HepG2 (cell line): ENCODE data around the gene HLF. TPM values are rescaled to one million over a fixed set of nuclear protein-coding genes. Genes with fewer than 3 reads are reported as not detected.

Experiments used
- ADNP ChIP-seq: sonication (generic); formaldehyde crosslinking; IDR thresholded peaks from 2 replicates; pipeline ENCODE4 v1.4.0; 2020; ENCODE audit warnings: missing genetic modification reagents
- AGO1 ChIP-seq: fragments of 200-400 bp; formaldehyde crosslinking; IDR thresholded peaks from 2 replicates; pipeline ENCODE4 v1.6.1; 2017; ENCODE audit warnings: mild to moderate bottlenecking, low read depth, low read length, moderate library complexity; ENCODE audit not compliant: poor library complexity, severe bottlenecking
- ARID2 ChIP-seq: sonication (generic); formaldehyde crosslinking; IDR thresholded peaks from 2 replicates; pipeline ENCODE4 v1.8.1; 2022; ENCODE audit warnings: mild to moderate bottlenecking, missing genetic modification reagents, borderline replicate concordance
- CHD2 ChIP-seq: IDR thresholded peaks from 2 replicates; pipeline ENCODE4 v1.6.1; 2011; ENCODE audit warnings: low read depth, low read length, improper control_type of control experiment
- ELF1 ChIP-seq: sonication (generic); formaldehyde crosslinking; IDR thresholded peaks from 2 replicates; pipeline ENCODE4 v1.4.0; 2020; ENCODE audit warnings: missing genetic modification reagents
- GATAD1 ChIP-seq: IDR thresholded peaks from 2 replicates; pipeline ENCODE4 v1.6.1; 2016; ENCODE audit warnings: missing genetic modification reagents, missing compliant biosample characterization
- HNF4A ChIP-seq: sonication (generic); formaldehyde crosslinking; IDR thresholded peaks from 2 replicates; pipeline ENCODE4 v1.4.0; 2020; ENCODE audit warnings: missing genetic modification reagents
- SMAD3 ChIP-seq: sonication (generic); formaldehyde crosslinking; IDR thresholded peaks from 2 replicates; pipeline ENCODE4 v1.4.0; 2020; ENCODE audit warnings: missing genetic modification reagents
- SMARCC2 ChIP-seq: fragments of 450-650 bp; IDR thresholded peaks from 2 replicates; pipeline ENCODE4 v1.6.1; 2017; ENCODE audit warnings: antibody characterized with exemption, mild to moderate bottlenecking
- TAF1 ChIP-seq: sonication (generic); formaldehyde crosslinking; IDR thresholded peaks from 2 replicates; pipeline ENCODE4 v1.4.0; 2020; ENCODE audit warnings: missing genetic modification reagents
- TCF7L2 ChIP-seq: IDR thresholded peaks from 2 replicates; pipeline ENCODE4 v1.6.1; 2011; ENCODE audit warnings: mild to moderate bottlenecking, low read depth, low read length, moderate library complexity
- TGIF2 ChIP-seq: IDR thresholded peaks from 2 replicates; pipeline ENCODE4 v1.6.1; 2016; ENCODE audit warnings: control low read depth, missing compliant biosample characterization
- ZNF143 ChIP-seq: sonication (generic); formaldehyde crosslinking; IDR thresholded peaks from 2 replicates; pipeline ENCODE4 v1.4.0; 2020; ENCODE audit warnings: missing genetic modification reagents
- ZNF317 ChIP-seq: sonication (generic); formaldehyde crosslinking; IDR thresholded peaks from 2 replicates; pipeline ENCODE4 v1.5.0; 2020; ENCODE audit warnings: mild to moderate bottlenecking, missing genetic modification reagents
- ZNF333 ChIP-seq: sonication (generic); formaldehyde crosslinking; IDR thresholded peaks from 2 replicates; pipeline ENCODE4 v1.4.0; 2020; ENCODE audit warnings: mild to moderate bottlenecking, missing genetic modification reagents, borderline replicate concordance
- ZNF451 ChIP-seq: sonication (generic); formaldehyde crosslinking; IDR thresholded peaks from 2 replicates; pipeline ENCODE4 v1.5.0; 2020; ENCODE audit warnings: mild to moderate bottlenecking, missing genetic modification reagents
- ZNF546 ChIP-seq: sonication (generic); formaldehyde crosslinking; conservative IDR thresholded peaks from 2 replicates; pipeline ENCODE4 v1.8.1; 2023; ENCODE audit warnings: mild to moderate bottlenecking, missing genetic modification reagents
- ZNF788 ChIP-seq: sonication (generic); formaldehyde crosslinking; IDR thresholded peaks from 2 replicates; pipeline ENCODE4 v1.5.0; 2020; ENCODE audit warnings: mild to moderate bottlenecking, missing genetic modification reagents, borderline replicate concordance
- ZNF792 ChIP-seq: IDR thresholded peaks from 2 replicates; pipeline ENCODE4 v1.6.1; 2016
- ZSCAN29 ChIP-seq: sonication (generic); formaldehyde crosslinking; conservative IDR thresholded peaks from 2 replicates; pipeline ENCODE4 v1.4.0; 2020; ENCODE audit warnings: mild to moderate bottlenecking, missing genetic modification reagents
- polyA plus RNA-seq, 8 experiments: library from polyadenylated mRNA; depleted of rRNA in 3 of 8; stranded (reverse) in 7 of 8; unstranded in 1 of 8; fragments of >200 nt; fragmentation: Illumina TruSeq in 4 of 8; extraction: Trizol in 4 of 8; gene quantifications; 2 replicates each; pipeline versions ENCODE4 v1.2.1 to v1.2.3, GENCODE V29; 2011 to 2016; ENCODE audit warnings: low read depth in 4 of 8, missing spikeins in 1 of 8, mixed read lengths in 1 of 8; ENCODE audit not compliant: insufficient read depth in 1 of 8
- total RNA-seq, 5 experiments: library from RNA; depleted of rRNA; stranded (reverse); fragments of >200 nt; fragmentation: Illumina TruSeq; extraction: Trizol; gene quantifications; 2 replicates each; pipeline ENCODE4 v1.2.3, GENCODE V29; 2016; ENCODE audit warnings: low read depth in 1 of 5
- TF ChIP-seq, protein P1 (sequence below): sonication (generic); formaldehyde crosslinking; IDR thresholded peaks from 2 replicates; pipeline ENCODE4 v1.5.1; 2020; ENCODE audit warnings: mild to moderate bottlenecking, missing genetic modification reagents, moderate library complexity
- TF ChIP-seq, protein P2 (sequence below): sonication (generic); formaldehyde crosslinking; IDR thresholded peaks from 2 replicates; pipeline ENCODE4 v1.4.0; 2020; ENCODE audit warnings: missing genetic modification reagents
- TF ChIP-seq, protein P3 (sequence below): IDR thresholded peaks from 2 replicates; pipeline ENCODE4 v1.6.1; 2018; ENCODE audit warnings: missing genetic modification reagents, mild to moderate bottlenecking, missing compliant biosample characterization
- TF ChIP-seq, protein P4 (sequence below): sonication (generic); formaldehyde crosslinking; IDR thresholded peaks from 2 replicates; pipeline ENCODE4 v1.4.0; 2020; ENCODE audit warnings: mild to moderate bottlenecking, missing genetic modification reagents
- TF ChIP-seq, protein P5 (sequence below): sonication (generic); formaldehyde crosslinking; IDR thresholded peaks from 2 replicates; pipeline ENCODE4 v1.4.0; 2020; ENCODE audit warnings: missing genetic modification reagents

HLF gene
- total and polyA plus RNA-seq, 2 of the 13 experiments (the other 11 are each of a cell fraction or from before 2014, with no cell fraction given) = 202 to 346 TPM

DNA sequence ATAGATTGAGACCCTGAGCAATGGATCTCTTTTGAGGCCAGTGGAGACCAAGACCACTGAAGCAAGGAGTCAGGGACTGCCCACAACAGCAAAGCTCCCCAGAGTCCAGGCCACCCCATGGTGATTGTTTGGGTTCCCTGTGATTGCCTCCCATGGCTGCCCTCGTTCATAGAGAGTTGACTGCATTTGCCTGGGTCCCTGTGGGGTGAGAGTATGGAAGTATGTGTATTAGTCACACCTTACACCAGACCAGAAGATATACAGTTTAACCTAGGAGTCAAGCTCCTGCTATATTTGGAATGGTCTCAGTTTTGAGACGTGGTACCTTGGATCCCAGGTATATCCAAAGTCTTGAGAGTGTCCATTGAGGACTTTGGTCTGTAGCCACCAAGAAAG is 20.2 kb downstream of the HLF start (continued):
- TF ChIP-seq, protein P1, sequence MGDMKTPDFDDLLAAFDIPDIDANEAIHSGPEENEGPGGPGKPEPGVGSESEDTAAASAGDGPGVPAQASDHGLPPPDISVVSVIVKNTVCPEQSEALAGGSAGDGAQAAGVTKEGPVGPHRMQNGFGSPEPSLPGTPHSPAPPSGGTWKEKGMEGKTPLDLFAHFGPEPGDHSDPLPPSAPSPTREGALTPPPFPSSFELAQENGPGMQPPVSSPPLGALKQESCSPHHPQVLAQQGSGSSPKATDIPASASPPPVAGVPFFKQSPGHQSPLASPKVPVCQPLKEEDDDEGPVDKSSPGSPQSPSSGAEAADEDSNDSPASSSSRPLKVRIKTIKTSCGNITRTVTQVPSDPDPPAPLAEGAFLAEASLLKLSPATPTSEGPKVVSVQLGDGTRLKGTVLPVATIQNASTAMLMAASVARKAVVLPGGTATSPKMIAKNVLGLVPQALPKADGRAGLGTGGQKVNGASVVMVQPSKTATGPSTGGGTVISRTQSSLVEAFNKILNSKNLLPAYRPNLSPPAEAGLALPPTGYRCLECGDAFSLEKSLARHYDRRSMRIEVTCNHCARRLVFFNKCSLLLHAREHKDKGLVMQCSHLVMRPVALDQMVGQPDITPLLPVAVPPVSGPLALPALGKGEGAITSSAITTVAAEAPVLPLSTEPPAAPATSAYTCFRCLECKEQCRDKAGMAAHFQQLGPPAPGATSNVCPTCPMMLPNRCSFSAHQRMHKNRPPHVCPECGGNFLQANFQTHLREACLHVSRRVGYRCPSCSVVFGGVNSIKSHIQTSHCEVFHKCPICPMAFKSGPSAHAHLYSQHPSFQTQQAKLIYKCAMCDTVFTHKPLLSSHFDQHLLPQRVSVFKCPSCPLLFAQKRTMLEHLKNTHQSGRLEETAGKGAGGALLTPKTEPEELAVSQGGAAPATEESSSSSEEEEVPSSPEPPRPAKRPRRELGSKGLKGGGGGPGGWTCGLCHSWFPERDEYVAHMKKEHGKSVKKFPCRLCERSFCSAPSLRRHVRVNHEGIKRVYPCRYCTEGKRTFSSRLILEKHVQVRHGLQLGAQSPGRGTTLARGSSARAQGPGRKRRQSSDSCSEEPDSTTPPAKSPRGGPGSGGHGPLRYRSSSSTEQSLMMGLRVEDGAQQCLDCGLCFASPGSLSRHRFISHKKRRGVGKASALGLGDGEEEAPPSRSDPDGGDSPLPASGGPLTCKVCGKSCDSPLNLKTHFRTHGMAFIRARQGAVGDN (CRISPR knock-in tag) = no peak
- TF ChIP-seq, protein P2, sequence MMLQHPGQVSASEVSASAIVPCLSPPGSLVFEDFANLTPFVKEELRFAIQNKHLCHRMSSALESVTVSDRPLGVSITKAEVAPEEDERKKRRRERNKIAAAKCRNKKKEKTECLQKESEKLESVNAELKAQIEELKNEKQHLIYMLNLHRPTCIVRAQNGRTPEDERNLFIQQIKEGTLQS (CRISPR knock-in tag) = no peak
- TF ChIP-seq GATAD1 (CRISPR knock-in tag) = no peak; the same call in 1 of the 2 replicates
- no peak for TF ChIP-seq AGO1
- no peak for TF ChIP-seq TCF7L2
- TF ChIP-seq ZNF546 (CRISPR knock-in tag) = no peak
- TF ChIP-seq TGIF2 (CRISPR knock-in tag) = no peak; the same call in 1 of the 2 replicates
- no peak for TF ChIP-seq TAF1 (CRISPR knock-in tag)
- TF ChIP-seq ADNP = no peak
- TF ChIP-seq CHD2 = no peak
- TF ChIP-seq ZNF792 (CRISPR knock-in tag) = no peak
- TF ChIP-seq, protein P3, sequence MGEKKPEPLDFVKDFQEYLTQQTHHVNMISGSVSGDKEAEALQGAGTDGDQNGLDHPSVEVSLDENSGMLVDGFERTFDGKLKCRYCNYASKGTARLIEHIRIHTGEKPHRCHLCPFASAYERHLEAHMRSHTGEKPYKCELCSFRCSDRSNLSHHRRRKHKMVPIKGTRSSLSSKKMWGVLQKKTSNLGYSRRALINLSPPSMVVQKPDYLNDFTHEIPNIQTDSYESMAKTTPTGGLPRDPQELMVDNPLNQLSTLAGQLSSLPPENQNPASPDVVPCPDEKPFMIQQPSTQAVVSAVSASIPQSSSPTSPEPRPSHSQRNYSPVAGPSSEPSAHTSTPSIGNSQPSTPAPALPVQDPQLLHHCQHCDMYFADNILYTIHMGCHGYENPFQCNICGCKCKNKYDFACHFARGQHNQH (CRISPR knock-in tag) = no peak
- TF ChIP-seq ZNF451 (CRISPR knock-in tag) = no peak
- TF ChIP-seq, protein P4, sequence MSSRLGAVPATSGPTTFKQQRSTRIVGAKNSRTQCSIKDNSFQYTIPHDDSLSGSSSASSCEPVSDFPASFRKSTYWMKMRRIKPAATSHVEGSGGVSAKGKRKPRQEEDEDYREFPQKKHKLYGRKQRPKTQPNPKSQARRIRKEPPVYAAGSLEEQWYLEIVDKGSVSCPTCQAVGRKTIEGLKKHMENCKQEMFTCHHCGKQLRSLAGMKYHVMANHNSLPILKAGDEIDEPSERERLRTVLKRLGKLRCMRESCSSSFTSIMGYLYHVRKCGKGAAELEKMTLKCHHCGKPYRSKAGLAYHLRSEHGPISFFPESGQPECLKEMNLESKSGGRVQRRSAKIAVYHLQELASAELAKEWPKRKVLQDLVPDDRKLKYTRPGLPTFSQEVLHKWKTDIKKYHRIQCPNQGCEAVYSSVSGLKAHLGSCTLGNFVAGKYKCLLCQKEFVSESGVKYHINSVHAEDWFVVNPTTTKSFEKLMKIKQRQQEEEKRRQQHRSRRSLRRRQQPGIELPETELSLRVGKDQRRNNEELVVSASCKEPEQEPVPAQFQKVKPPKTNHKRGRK (CRISPR knock-in tag) = no peak
- TF ChIP-seq, protein P5, sequence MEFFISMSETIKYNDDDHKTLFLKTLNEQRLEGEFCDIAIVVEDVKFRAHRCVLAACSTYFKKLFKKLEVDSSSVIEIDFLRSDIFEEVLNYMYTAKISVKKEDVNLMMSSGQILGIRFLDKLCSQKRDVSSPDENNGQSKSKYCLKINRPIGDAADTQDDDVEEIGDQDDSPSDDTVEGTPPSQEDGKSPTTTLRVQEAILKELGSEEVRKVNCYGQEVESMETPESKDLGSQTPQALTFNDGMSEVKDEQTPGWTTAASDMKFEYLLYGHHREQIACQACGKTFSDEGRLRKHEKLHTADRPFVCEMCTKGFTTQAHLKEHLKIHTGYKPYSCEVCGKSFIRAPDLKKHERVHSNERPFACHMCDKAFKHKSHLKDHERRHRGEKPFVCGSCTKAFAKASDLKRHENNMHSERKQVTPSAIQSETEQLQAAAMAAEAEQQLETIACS (CRISPR knock-in tag) = 0 out of 2 replicates have a peak, but pooled peaks have one; percentile 23
- TF ChIP-seq ARID2 = no peak
- TF ChIP-seq SMARCC2 = no peak
- no peak; the same call in 1 of the 2 replicates for TF ChIP-seq SMAD3 (CRISPR knock-in tag)
- TF ChIP-seq ELF1 (CRISPR knock-in tag) = no peak
- TF ChIP-seq ZNF788 = no peak
- no peak for TF ChIP-seq ZNF317 (CRISPR knock-in tag)
- 0 out of 2 replicates have a peak, but pooled peaks have one; percentile 4 for TF ChIP-seq ZNF333
- no peak for TF ChIP-seq ZSCAN29 (CRISPR knock-in tag)
- TF ChIP-seq HNF4A (CRISPR knock-in tag) = no peak
- TF ChIP-seq ZNF143 (CRISPR knock-in tag) = no peak
